ENCODE results near the gene DCAF11.
"Not testable (repeated sequence)": the region's sequence is repeated elsewhere in the genome, so short reads cannot be mapped to it uniquely, and the experiment has no call there.

Gene DCAF11

DNA sequence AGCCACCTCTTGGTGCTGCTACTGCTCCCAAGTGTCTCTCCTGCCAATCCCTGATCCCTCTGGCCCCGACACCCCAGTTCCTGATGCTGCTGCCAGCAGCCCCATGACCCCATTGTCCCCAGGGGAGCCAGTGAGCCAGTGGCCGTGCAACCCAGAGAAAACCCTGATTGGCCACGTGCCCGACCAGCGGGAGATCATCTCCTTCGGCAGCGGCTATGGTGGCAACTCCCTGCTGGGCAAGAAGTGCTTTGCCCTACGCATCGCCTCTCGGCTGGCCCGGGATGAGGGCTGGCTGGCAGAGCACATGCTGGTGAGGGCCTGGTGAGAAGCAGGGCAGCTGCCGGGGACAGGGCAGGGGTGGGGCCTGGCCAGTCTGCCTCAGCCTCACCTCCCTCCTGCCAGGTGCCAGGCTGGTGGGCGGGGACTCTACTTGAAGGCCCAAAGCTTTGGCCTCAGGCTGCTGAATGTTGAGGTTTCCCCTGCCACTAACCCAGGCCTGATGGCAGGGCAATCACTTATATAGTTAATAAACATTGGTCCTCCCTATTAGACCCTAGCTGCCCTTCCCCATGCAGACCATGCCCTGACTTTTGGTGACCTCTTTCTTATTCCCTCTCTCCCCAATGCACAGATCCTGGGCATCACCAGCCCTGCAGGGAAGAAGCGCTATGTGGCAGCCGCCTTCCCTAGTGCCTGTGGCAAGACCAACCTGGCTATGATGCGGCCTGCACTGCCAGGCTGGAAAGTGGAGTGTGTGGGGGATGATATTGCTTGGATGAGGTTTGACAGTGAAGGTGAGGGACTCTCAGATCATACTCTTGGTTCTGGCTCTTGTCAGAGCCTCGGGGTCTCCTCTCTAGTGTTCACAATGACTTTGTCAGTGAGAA is 15.4 kb upstream of the DCAF11 start:
- no peak for DNase-seq (ENCODE audit: low spot score)

DNA sequence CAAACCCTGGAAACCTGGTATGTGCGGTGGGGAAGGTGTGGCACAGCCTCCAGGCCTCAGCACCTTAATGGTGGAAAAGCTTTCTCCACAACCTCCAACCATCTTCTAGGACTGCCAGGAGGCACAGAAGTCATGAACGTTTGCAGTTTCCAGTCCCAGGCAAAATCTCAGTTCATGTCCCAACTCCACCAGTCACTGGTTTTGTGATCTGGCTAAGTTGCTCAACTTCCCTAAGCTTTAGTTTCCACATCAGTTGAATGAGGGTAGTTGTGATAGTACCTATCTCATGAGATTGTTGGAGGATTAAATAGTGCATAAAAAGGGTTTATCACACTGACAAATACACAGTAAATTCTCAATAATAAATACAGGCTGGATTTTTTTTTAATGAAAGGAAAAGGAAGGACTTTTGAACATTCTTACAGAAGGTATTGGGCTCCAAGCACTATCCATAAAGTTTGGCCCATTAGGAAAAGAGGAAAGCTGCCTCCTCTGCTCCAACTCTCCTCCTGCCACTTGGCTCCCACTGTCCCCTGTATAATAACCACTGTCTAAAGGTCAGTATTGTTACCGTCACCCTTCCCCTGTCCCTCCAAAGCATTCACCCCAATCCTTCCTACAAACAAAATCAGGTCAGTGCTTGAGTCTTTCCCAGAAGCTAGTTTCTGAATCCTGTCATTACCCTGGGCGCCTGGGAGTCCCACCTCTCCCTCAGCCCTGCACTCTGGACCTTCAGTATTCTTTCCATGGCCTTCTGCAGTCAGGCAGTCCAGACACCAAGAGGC is 14.2 kb upstream of the DCAF11 start:
- Histone ChIP-seq H3K27ac (no peak overlapping the region), H3K4me3 (no peak overlapping the region)
- no peak for TF ChIP-seq CTCF (IDR thresholded peaks at IDR 0.05)
- DNase-seq (ENCODE audit: low spot score): no peak

More for the DNA sequence above, 15.4 kb upstream of the DCAF11 start:
- Histone ChIP-seq H3K4me3 (no peak overlapping the region), H3K27ac (no peak overlapping the region)
- no peak for TF ChIP-seq CTCF (IDR thresholded peaks at IDR 0.05)

GRCh38 chr14:24100982-24101494 is 13.5 kb upstream of the DCAF11 start:
- Histone ChIP-seq H3K27ac (no peak overlapping the region), H3K4me3 (no peak overlapping the region)
- no peak for TF ChIP-seq CTCF (IDR thresholded peaks at IDR 0.05)
- DNase-seq (ENCODE audit: low spot score): no peak

GRCh38 chr14:24102357-24103048 is 12.1 kb upstream of the DCAF11 start:
- Histone ChIP-seq H3K4me3 (no peak overlapping the region), H3K27ac (no peak overlapping the region)
- no peak for DNase-seq (ENCODE audit: low spot score)
- TF ChIP-seq CTCF (IDR thresholded peaks at IDR 0.05): no peak

DNA sequence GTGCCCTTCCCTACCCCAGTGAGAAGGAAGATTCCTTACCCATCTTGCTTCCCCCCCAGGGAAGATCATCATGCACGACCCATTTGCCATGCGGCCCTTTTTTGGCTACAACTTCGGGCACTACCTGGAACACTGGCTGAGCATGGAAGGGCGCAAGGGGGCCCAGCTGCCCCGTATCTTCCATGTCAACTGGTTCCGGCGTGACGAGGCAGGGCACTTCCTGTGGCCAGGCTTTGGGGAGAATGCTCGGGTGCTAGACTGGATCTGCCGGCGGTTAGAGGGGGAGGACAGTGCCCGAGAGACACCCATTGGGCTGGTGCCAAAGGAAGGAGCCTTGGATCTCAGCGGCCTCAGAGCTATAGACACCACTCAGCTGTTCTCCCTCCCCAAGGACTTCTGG is 11.1 kb upstream of the DCAF11 start:
- Histone ChIP-seq H3K4me3 (no peak overlapping the region), H3K27ac (no peak overlapping the region)
- no peak for DNase-seq (ENCODE audit: low spot score)
- no peak for TF ChIP-seq CTCF (IDR thresholded peaks at IDR 0.05)

- DNase-seq (ENCODE audit: low spot score); H3K27ac ChIP-seq; H3K4me3 ChIP-seq: not testable (repeated sequence)
Observed at GRCh38 chr14:24105609-24106239, 8.9 kb upstream of the DCAF11 start.
